NCI-H345 (cell line): ENCODE data around the gene BPTF.
A peak's percentile ranks its signal among the peaks of the same experiment; 100 is the strongest.
"Not testable (repeated sequence)": the region's sequence is repeated elsewhere in the genome, so short reads cannot be mapped to it uniquely, and the experiment has no call there.

Experiments
- DNase-seq: peaks from one replicate; lab custom pipeline; 2025; lab: John Stamatoyannopoulos, UW

The BPTF gene

GRCh38 chr17:67980456-67980855 is 155.2 kb downstream of the BPTF start:
- no peak for DNase-seq

- not testable (repeated sequence) for DNase-seq
These were observed 155.6 kb downstream of the BPTF start for GRCh38 chr17:67980883-67981282.

- no peak for DNase-seq
These were observed 156.8 kb downstream of the BPTF start for GRCh38 chr17:67982034-67982640.

- no peak for DNase-seq
These were observed 157.5 kb downstream of the BPTF start for GRCh38 chr17:67982686-67983382.

- DNase-seq = no peak
These were observed 158.0 kb downstream of the BPTF start for GRCh38 chr17:67983383-67983688.

- DNase-seq = no peak
These were observed 165.6 kb downstream of the BPTF start for GRCh38 chr17:67990909-67991308.

- no peak for DNase-seq
These were observed 167.3 kb downstream of the BPTF start for GRCh38 chr17:67992548-67993152.

- DNase-seq = peak; percentile 91
These were observed 168.1 kb downstream of the BPTF start for GRCh38 chr17:67993153-67993997.

GRCh38 chr17:67993998-67994361 is 168.7 kb downstream of the BPTF start:
- peak; percentile 62 for DNase-seq

GRCh38 chr17:67994817-67995569 is 169.7 kb downstream of the BPTF start:
- peak; percentile 35 for DNase-seq

GRCh38 chr17:67995570-67996263 is 170.4 kb downstream of the BPTF start:
- peak; percentile 28 for DNase-seq

GRCh38 chr17:67996301-67997171 is 171.2 kb downstream of the BPTF start, which contains the start of gene C17orf58:
Gene C17orf58 (minus strand): TSS chr17:67996469. CDS start chr17:67996198, 271 bp downstream.
- not testable (repeated sequence) for DNase-seq

- no peak for DNase-seq
These were observed 173.2 kb downstream of the BPTF start for GRCh38 chr17:67998466-67998865.

- no peak for DNase-seq
These were observed 174.1 kb downstream of the BPTF start for GRCh38 chr17:67999291-67999911.

- DNase-seq = no peak
These were observed 178.9 kb downstream of the BPTF start for GRCh38 chr17:68004201-68004600.

- DNase-seq = no peak
These were observed 181.5 kb downstream of the BPTF start for GRCh38 chr17:68006797-68007196.

- DNase-seq = peak; percentile 28
These were observed 185.9 kb downstream of the BPTF start for GRCh38 chr17:68011199-68011665.

- no peak for DNase-seq
These were observed 188.1 kb downstream of the BPTF start for GRCh38 chr17:68013385-68013784.

GRCh38 chr17:68015081-68015723 is 189.9 kb downstream of the BPTF start:
- no peak for DNase-seq
